Measurements from ENCODE around the gene C2CD5. TPM values are rescaled to one million over a fixed set of nuclear protein-coding genes. Genes with fewer than 3 reads are reported as not detected.
"Not testable (repeated sequence)": the region's sequence is repeated elsewhere in the genome, so short reads cannot be mapped to it uniquely, and the experiment has no call there.

The C2CD5 gene
- total RNA-seq, 1 donor from 2014 or later = 38.0 TPM

GRCh38 chr12:22562036-22563028, 18.0 kb upstream of the C2CD5 start:
- Histone ChIP-seq H3K4me3 (no peak overlapping the region), H3K27ac (no peak overlapping the region), H3K36me3 (no peaks in the 10 kb centered on the region), H3K27me3 (no peaks in the 10 kb centered on the region), H3K4me1 (no peaks in the 10 kb centered on the region), H3K9me3 (no peaks in the 10 kb centered on the region)
- intact Hi-C loops (cut with DNase I) = no loop called here
- no peak for TF ChIP-seq CTCF (IDR thresholded peaks at IDR 0.05)
- DNase-seq (no peak), ATAC-seq (no peak)

GRCh38 chr12:22554750-22555149, 10.4 kb upstream of the C2CD5 start:
- H3K27ac ChIP-seq; ATAC-seq; H3K36me3 ChIP-seq; H3K27me3 ChIP-seq; DNase-seq; intact Hi-C loops (cut with DNase I); H3K4me3 ChIP-seq; H3K9me3 ChIP-seq; H3K4me1 ChIP-seq: not testable (repeated sequence)

- H3K27ac ChIP-seq = no peak overlapping the region
- ATAC-seq (no peak), DNase-seq (no peak)
- no peak for TF ChIP-seq CTCF (IDR thresholded peaks at IDR 0.05)
- intact Hi-C loops (cut with DNase I) = no loop called here
- H3K4me3 ChIP-seq = no peak overlapping the region
- H3K36me3 ChIP-seq = no peaks in the 10 kb centered on the region
- H3K4me1 ChIP-seq = no peaks in the 10 kb centered on the region
- no peaks in the 10 kb centered on the region for H3K9me3 ChIP-seq
- no peaks in the 10 kb centered on the region for H3K27me3 ChIP-seq
These were observed 7.3 kb upstream of the C2CD5 start for GRCh38 chr12:22551624-22552023.

- ATAC-seq = no peak
- intact Hi-C loops (cut with DNase I) = no loop called here
- no peak for TF ChIP-seq CTCF (IDR thresholded peaks at IDR 0.05)
- Histone ChIP-seq H3K27ac (no peak overlapping the region), H3K4me1 (peaks cover 23% of the 10 kb centered on the region), H3K9me3 (no peaks in the 10 kb centered on the region), H3K4me3 (peak overlapping the region; percentile 75), H3K27me3 (no peaks in the 10 kb centered on the region), H3K36me3 (no peaks in the 10 kb centered on the region)
- no peak for DNase-seq
These were observed 913 bp upstream of the C2CD5 start for GRCh38 chr12:22545255-22545654.

- ATAC-seq (peak; percentile 73), DNase-seq (peak; percentile 85)
- TF ChIP-seq CTCF (IDR thresholded peaks at IDR 0.05) = no peak
- Histone ChIP-seq H3K27me3 (no peaks in the 10 kb centered on the region), H3K36me3 (no peaks in the 10 kb centered on the region), H3K27ac (peak overlapping the region; percentile 97), H3K4me3 (peak overlapping the region; percentile 75), H3K4me1 (peaks cover 36% of the 10 kb centered on the region), H3K9me3 (no peaks in the 10 kb centered on the region)
- intact Hi-C loops (cut with DNase I) = no loop called here
These were observed 900 bp downstream of the C2CD5 start for GRCh38 chr12:22543246-22544037.

Measured in upper lobe of right lung (tissue), 1 donor.